Glutamatergic neuron (in vitro differentiated cells): Measurements from ENCODE around the gene WDR88. TPM values are rescaled to one million over a fixed set of nuclear protein-coding genes. Genes with fewer than 3 reads are reported as not detected.
"Not testable (repeated sequence)": the region's sequence is repeated elsewhere in the genome, so short reads cannot be mapped to it uniquely, and the experiment has no call there.

ENCODE experiments used
- DNase-seq: peaks from one replicate; pipeline ENCODE4 v3.0.0; 2022
- H3K27ac Mint-ChIP-seq: one replicate; pipeline ENCODE4 v1.8.0; 2020; ENCODE audit warnings: mild to moderate bottlenecking, mixed read lengths, inconsistent platforms; ENCODE audit not compliant: unreplicated experiment
- H3K27me3 Mint-ChIP-seq: one replicate; pipeline ENCODE4 v1.8.0; 2020; ENCODE audit warnings: mild to moderate bottlenecking, moderate library complexity, mixed read lengths, inconsistent platforms; ENCODE audit not compliant: unreplicated experiment
- H3K36me3 Mint-ChIP-seq: one replicate; pipeline ENCODE4 v1.8.0; 2020; ENCODE audit warnings: mild to moderate bottlenecking, mixed read lengths, inconsistent platforms; ENCODE audit not compliant: unreplicated experiment
- H3K4me1 Mint-ChIP-seq: one replicate; pipeline ENCODE4 v1.8.0; 2020; ENCODE audit warnings: mild to moderate bottlenecking, low read depth, mixed read lengths, inconsistent platforms; ENCODE audit not compliant: unreplicated experiment
- H3K4me3 Mint-ChIP-seq: one replicate; pipeline ENCODE4 v1.8.0; 2020; ENCODE audit warnings: mild to moderate bottlenecking, mixed read lengths, inconsistent platforms; ENCODE audit not compliant: unreplicated experiment
- H3K9me3 Mint-ChIP-seq: one replicate; pipeline ENCODE4 v1.8.0; 2020; ENCODE audit warnings: mild to moderate bottlenecking, moderate library complexity, mixed read lengths, inconsistent platforms; ENCODE audit not compliant: unreplicated experiment
- CTCF ChIP-seq: fragments of 200-600 bp; sonication (generic); IDR thresholded peaks from one replicate; pipeline ENCODE4 v1.5.0; 2021; ENCODE audit not compliant: partially characterized antibody, unreplicated experiment
- total RNA-seq: library from RNA; stranded (reverse); fragmentation: NEBNext Ultra II Directional; extraction: Animal tissue kit (Norgen Biotek cat#: 25700); gene quantifications from one replicate; pipeline ENCODE4 v1.2.1, GENCODE V29; 2021; ENCODE audit not compliant: unreplicated experiment

WDR88 gene
- total RNA-seq, 1 donor from 2014 or later: not detected

DNA sequence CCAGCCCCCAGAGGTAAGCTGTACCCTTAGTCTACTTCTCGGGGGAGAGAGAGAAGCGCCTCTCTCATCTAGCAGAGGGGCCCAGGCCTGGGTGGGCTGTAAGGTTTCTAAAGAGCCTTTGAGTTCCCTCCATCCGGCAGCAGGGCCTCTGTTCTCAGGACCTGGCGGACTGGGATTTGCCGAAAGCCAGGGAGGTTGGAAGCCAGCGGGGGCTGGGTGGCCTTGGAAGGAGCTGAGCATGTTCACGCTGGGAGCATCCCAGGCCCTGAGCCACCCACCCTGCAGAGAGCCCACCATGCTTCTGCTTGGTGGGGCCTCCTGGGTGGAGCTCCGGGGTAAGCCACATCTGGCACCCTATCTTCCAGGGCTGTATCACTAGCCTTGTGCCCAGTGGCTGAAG is 86.0 kb downstream of the WDR88 start:
- Mint-ChIP-seq H3K4me3 (no peak overlapping the region), H3K4me1 (peaks cover 2% of the 10 kb centered on the region), H3K9me3 (no peaks in the 10 kb centered on the region), H3K27ac (no peak overlapping the region), H3K27me3 (peaks cover 2% of the 10 kb centered on the region), H3K36me3 (peaks cover 10% of the 10 kb centered on the region)
- no peak for DNase-seq
- TF ChIP-seq CTCF: no peak

DNA sequence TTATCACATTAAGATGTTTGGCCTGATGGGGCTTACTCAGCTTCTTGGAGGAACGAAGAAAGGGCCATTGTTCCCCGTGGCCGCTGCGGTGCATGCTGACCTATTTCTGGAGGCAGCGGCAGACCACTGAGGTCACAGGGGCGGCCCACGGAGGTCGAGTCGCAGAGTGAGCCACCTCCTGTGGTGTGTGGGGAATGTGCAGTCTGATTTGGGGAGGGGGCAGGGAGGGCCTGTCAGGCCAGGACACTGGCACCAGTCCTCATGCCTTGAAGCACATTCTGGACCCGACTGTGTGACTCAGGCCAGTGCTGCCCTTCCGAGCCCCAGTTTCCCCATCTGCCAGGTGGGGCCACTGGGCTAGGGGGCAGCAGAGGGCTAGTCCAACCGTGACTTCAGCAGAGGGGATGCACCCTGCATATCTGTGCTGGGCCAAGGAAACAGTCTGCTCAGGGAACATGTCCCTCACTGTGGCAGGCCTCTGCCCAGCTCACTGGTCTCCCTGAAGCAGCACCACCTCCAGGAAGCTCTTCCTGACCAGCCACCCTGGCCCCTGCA is 87.4 kb downstream of the WDR88 start:
- Mint-ChIP-seq H3K4me3 (no peak overlapping the region), H3K36me3 (peaks cover 10% of the 10 kb centered on the region), H3K4me1 (peaks cover 2% of the 10 kb centered on the region), H3K9me3 (no peaks in the 10 kb centered on the region), H3K27ac (no peak overlapping the region), H3K27me3 (peaks cover 3% of the 10 kb centered on the region)
- no peak for DNase-seq
- no peak for TF ChIP-seq CTCF

DNA sequence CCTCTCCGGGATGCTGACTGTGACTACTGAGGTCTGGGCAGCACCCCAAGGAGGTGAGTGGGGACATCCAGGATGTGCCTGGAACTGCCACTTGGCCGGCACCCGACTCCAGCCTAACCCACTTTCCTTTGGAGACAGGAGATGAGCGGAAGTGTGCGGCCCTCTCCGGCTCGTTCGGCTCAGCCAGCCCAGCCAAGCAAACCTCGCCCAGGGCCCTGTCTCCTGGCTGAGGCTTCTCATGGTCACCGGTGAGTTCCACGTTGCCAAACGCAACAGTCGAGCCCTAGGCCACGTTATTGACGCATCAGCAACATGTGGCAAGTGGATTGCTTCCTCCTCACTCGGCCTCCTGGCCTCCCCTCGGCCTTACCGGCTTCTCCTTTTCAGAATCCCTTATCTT is 88.2 kb downstream of the WDR88 start:
- Mint-ChIP-seq H3K27me3 (peaks cover 5% of the 10 kb centered on the region), H3K4me1 (no peaks in the 10 kb centered on the region), H3K27ac (no peak overlapping the region), H3K4me3 (no peak overlapping the region), H3K36me3 (peaks cover 10% of the 10 kb centered on the region), H3K9me3 (no peaks in the 10 kb centered on the region)
- TF ChIP-seq CTCF: no peak
- DNase-seq: no peak

GRCh38 chr19:33220735-33221134 is 88.8 kb downstream of the WDR88 start:
- TF ChIP-seq CTCF: no peak
- no peaks in the 10 kb centered on the region for H3K4me1 Mint-ChIP-seq
- H3K36me3 Mint-ChIP-seq: peaks cover 10% of the 10 kb centered on the region
- DNase-seq: no peak
- H3K4me3 Mint-ChIP-seq: no peak overlapping the region
- H3K27ac Mint-ChIP-seq: no peak overlapping the region
- H3K9me3 Mint-ChIP-seq: no peaks in the 10 kb centered on the region
- H3K27me3 Mint-ChIP-seq: peaks cover 5% of the 10 kb centered on the region

DNA sequence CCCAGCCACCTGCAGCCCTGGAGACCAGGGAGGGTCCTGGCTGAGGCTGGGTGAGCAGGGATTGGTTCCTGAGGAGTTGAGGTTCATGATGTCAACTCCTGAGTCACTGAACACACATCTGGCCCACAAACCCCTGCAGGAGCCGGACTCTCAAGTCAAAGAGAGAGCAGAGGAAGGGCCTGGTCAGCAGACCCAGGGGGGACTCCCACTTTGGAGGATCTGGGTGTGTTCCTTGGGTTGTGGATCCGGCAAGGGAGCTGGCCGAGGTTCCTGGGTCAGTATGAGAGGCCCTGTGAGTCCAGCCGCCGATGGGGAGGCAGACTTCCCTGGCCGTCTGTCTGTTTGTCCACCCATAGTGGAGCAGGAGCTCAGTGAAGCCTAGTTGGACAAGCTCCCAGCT is 89.7 kb downstream of the WDR88 start:
- DNase-seq: no peak
- Mint-ChIP-seq H3K9me3 (peaks cover 2% of the 10 kb centered on the region), H3K27ac (no peak overlapping the region), H3K27me3 (peaks cover 11% of the 10 kb centered on the region), H3K4me3 (no peak overlapping the region), H3K36me3 (peaks cover 10% of the 10 kb centered on the region), H3K4me1 (peaks cover 2% of the 10 kb centered on the region)
- TF ChIP-seq CTCF: no peak

GRCh38 chr19:33222255-33222654 is 90.3 kb downstream of the WDR88 start:
- DNase-seq: not testable (repeated sequence)
- H3K27me3 Mint-ChIP-seq: peaks cover 11% of the 10 kb centered on the region

More at GRCh38 chr19:33222255-33222654, 90.3 kb downstream of the WDR88 start:
- H3K4me1 Mint-ChIP-seq, H3K27ac Mint-ChIP-seq, H3K4me3 Mint-ChIP-seq, H3K9me3 Mint-ChIP-seq: not testable (repeated sequence)
- peaks cover 10% of the 10 kb centered on the region for H3K36me3 Mint-ChIP-seq
